ELR (cell line): Measurements from ENCODE around the gene METTL2B.

Experiments used
- DNase-seq: peaks from one replicate; pipeline ENCODE4 v3.0.0-alpha.2; 2015; ENCODE audit warnings: low read depth

METTL2B gene, protein sequence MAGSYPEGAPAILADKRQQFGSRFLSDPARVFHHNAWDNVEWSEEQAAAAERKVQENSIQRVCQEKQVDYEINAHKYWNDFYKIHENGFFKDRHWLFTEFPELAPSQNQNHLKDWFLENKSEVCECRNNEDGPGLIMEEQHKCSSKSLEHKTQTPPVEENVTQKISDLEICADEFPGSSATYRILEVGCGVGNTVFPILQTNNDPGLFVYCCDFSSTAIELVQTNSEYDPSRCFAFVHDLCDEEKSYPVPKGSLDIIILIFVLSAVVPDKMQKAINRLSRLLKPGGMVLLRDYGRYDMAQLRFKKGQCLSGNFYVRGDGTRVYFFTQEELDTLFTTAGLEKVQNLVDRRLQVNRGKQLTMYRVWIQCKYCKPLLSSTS

DNA sequence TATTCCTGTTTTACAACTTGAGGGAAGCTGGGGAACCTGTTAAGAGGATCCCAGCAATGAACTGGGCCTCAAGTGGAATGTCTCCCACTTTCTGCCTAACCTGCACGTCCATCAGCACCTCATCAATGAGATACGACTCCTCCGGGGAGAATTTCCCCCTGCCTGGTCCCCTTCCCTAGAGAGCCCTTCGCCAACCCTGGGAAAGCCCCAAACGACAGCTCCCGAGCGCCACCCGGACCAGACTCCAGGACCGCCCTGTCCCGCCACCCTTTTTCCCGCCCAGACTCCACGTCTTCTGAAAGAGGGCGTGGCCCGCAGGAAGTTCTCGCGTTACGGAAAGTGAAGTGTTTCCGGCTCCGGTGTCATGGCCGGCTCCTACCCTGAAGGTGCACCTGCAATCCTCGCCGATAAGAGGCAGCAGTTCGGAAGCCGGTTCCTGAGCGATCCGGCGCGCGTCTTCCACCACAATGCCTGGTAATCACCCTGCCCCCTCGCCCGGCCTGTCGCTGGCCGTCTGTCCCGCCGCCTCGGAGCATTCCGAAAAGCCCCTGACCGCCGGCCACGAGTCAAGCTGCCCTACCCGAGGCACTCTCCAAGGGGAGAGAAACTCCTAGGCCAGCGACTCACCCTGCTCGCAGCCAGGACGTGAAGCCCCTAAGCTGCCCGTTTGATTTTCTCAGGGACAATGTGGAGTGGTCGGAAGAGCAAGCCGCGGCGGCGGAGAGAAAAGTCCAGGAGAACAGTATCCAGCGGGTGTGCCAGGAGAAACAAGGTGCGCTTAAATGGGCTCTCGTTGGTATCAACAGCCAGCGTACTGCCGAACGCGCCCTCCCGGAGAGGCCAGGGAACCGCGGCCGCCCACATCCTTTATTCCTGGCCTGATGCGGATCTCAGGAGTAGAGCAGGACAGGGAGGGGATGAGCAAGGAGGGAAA is at the start of gene METTL2B:
METTL2B (plus strand) TSS at position 347 of the 934 bp plus-strand sequence; CDS start at position 365, 18 bp downstream.
- DNase-seq = peak; percentile 96

DNA sequence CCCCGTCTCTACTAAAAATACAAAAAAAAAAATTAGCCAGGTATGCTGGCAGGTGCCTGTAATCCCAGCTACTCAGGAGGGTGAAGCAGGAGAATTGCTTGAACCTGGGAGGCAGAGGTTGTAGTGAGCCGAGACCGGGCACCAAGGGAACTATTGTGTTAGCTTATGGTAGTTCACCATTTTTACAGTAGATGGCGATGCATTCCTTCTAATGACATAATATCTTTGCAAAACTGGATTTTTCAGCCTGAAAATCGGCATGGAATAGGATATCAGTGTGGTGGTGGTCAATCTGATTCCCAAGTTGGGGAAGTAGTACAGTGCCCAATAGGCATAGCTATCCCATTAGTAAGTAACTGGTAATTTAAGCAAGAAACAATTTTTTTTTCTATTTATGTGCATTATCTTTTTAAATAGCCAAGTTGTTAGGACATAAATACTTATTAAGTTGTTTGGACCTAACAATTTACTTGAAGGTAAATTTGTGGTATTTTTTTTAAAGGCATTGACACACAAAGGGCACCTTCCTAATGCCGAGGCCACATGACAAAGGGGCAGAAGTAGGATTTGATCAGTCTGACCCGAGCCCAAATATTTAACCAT is 49.2 kb upstream of the METTL2B start:
- DNase-seq = peak; percentile 73

DNA sequence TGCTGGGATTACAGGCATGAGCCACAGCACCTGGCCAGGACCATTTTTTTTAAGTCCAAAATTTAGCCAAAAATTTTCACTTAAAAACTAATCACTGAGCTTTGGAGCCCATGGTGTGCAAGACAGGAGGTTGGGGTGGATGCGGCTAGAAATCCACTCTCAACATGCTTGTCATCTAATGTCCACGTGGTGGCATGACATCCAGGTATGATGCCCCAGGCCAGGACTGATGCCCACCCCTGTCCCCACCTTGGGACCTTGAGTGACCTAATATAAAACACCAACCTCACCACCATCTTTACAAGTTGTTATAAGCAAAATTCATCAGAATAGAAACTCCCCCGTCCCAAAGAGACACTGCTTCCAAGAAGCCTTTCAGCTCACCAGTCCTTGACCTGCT is 46.3 kb upstream of the METTL2B start:
- DNase-seq = no peak

DNA sequence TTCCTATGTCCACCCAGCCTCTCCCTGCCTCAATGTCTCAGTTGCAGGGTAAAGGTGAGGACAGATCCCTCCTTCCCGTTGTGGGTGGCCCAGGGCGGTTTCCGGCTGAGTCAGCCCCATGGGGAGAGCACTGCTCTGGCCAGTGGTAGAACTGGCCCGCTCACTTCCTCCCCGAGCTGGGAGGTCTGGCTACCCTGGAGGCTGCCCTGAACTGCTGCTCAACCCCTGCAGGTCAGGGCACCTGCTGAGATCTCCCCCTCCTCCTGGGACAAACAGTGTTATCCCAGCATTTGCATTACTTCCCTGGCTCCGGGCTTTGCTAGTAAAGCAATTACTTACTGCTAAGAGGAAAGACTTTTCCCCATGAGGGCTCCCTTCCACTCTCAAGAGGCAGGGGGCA is 45.3 kb upstream of the METTL2B start:
- DNase-seq = no peak

DNA sequence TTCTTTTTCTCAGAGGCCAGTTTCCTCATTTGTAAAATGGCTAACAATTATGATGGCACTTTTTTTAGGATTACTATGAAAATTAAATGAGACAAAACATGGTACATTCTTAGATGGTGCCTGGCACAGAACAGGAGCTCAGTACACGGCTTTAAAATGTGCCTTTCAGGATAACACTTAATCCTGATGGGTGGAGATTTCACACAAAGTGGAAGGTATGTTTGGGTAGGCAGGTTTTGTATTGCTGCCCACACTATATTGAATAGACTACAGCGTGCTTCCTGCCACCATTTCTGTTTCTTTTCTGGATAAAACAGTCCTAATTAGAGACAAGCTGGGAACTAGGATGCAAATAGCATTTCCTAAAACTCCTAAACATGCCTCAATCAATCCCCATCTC is 44.8 kb upstream of the METTL2B start:
- no peak for DNase-seq

DNA sequence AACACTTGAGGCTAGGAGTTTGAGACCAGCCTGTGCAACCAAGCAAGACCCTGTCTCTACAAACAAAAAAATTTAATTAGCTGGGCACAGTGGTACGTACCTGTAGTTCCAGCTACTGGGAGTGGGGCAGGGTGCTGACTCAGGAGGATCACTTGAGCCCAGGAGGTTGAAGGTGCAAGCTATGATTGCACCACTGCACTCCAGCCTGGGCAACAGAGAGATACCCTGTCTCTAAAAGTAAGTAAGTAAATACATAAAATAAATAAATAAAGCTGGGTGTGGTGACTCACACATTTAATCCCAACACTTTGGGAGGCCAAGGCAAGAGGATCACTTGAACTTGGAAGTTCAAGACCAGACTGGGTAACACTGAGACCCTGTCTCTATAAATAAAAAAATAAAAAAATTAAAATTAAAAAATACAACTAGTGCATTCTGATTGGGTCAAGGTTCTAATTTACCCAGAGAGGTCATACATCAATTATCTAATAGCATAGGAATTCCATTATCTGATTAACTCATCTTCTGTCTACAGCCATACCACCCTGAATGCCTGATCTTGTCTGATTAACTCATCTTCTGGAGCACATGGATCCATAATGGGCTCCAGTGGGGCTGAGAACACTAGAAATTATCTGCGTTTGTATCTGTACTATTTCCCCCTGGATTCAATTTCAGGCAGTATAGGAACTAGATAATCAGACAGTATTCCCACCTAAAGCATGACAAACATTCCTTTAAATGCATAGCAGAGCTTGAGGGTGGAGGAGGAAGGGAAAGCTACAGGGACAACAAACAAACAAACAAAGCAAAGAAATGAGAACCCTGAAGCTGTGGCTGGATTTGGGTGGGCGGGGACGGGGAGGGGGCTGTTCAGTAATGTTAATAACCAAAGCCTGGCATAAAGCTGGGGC is 41.9 kb upstream of the METTL2B start:
- DNase-seq = no peak

DNA sequence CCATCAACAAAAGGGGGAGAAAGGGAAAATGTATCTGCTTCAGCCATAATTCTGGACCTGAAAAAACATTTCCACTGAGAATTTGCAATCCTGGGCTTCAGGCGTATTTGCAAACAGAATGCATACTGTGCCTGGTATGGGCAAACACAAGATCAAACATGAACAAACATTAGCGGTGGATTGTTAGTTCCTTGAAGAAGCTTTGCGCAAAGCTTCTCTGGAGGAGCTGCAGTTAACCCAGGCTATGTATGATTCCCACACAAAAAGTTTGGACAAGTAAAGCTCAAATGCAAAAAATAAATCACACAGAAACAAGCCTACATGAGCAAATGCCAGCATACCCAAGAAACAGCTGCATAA is 41.2 kb upstream of the METTL2B start:
- DNase-seq = no peak

DNA sequence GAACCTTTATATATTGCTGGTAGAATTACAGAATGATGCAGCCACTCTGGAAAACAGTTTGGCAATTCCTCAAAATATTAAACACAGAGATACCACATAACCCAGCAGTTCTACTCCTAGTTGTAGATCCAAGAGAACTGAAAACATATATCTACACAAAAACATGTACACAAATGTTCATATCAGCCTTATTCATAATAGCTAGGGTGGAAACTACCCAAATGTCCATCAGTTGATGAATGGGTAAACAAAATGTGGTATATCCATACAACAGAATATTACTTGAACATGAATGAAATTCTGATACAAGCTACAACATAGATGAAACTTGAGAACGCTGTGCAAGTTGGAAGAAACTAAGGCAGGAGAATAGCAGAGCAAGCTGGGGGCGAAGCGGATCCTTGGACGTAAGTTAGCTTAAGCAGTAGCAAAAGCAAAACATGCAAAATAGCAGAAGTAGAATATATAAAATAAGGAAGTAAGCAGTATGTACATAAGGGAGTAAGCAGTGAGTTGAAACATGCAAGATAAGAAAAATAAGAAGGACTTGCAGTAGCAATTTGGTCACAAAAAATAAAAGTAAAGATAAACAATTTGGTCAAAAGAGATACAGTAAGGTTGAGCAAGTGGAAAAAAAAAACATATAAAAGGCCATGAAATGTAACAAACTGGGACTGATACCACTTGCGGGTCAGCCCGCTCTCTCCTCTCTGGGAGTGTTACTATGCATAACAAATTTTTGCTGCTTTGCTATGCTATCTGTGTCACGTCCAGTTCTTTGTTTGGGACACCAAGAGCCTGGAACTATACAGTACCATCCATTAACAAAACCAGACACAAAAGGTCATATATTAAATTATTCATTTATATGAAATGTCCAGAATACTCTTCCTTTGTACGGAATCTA is 38.9 kb upstream of the METTL2B start:
- no peak for DNase-seq

DNA sequence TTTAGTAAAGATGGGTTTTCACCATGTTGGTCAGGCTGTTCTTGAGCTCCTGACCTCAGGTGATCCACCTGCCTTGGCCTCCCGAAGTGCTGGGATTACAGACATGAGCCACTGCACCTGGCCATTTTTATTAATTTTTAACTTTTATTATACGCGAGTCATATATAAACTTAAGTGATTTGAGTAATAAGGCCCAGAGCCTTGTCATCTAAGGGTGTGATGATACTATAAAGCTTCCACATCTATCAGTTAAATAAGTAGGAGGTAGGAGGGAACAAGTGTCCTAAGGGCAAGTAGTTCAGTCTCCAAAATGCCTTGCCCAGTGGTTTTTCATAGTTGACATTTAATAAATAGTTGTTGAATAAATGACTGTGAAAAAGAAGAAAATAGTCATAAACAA is 34.2 kb upstream of the METTL2B start:
- no peak for DNase-seq

DNA sequence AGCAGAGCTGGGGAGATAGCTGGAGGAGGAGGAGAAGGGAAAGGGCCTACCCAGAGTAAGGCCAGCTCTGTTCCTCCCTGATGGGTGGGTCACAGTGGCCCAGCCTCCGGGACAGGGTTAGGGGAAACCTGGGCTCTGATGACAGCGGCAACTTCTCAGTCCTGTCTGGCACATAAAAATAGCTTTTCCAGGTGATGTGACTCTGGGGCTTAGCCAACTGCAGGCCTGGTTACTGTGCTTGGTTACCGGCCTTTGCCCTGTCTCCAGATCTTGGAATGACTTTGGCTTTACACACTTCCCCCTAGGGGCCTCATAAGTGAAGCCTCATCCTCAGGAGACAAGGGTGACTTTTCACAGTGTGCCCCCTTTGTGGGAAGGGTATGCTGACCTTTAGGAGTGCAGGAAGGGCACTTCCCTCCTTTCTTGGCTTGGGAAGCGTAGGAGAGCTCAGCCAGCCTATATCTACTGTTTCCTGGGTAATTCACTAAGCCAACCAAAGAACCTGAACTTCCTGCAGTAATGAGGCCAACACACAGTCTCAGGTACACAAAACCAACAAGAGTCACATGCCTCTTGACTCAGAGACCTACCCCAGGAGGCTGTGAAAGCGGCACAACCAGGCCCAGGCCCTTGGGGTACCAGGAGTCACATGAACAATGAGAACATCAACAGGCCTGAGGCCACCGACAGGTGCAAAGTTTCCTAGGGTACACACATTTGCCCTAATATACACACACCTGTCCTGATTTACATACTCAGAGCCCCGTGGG is 32.5 kb upstream of the METTL2B start:
- DNase-seq = no peak

DNA sequence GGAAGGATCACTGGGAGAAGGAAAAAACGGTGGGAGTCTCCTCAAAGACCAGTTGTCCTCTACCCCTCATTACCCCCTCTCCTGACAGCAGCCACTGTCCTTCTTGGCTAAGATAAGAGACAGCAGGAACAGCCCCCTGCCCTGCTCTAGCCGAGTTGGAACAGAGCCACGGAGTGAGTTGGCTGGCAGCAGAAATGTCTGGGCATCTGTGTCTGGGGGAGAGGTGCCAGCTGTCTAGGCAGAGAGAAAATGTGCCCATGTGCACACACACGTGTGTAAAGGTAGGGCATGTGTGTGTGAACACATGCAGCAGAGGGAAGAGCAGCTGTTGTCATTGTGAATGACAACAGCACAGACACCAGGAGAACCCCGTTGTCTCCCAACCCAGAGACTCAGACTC is 30.2 kb upstream of the METTL2B start:
- no peak for DNase-seq

DNA sequence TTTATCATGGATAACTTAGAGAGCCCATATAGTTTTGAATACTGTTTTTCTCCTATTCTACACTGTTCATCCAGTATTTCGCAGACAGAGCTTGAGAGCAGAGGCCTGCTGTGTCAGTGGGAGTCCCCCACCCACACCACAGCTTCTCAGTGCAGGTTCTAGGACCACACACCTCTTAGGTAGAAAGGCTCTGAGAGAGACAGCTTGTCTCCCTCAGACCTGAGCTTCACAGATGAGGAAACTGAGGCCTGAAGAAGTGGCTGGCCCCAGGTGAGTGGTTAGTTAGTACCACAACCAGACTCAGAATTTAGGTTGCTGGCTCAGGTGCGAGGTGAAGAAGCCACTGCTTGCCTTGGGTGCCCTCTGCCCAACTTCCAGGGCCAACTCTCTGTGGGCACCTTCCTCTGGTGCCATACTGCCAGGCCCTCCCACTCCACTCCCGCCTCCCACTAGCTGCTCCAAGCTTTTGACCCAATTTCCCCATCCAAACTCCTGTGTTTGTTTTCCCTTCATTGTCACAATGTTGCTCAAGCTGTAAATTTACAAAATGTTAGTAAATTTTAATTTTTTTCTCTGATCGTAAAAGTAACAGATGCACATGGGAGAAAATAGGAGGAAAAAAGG is 28.5 kb upstream of the METTL2B start:
- DNase-seq = no peak

DNA sequence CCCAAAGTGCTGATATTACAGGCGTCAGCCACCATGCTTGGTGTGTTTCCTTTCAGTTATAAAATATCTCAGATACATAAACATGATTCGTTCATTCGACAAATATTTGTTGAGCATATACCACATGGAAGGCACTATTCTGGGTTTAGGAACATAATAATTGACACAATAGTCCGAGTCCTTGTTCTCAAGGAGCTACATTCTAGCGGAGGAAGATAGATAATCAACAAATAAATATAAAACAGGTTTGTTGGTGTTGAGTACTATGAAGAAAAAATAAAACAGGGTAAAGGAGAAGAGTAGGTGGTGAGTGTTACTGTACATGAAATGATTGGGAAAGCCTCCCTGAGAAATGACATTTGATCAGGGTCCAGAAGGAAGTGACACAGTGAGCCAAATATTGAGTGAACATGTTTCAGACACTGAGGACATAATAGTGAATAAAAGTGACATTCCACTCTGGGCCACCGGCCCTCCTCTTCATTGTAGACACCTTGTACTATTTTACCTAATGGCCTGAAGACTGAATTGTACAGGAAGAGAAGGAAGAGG is 27.7 kb upstream of the METTL2B start:
- no peak for DNase-seq

DNA sequence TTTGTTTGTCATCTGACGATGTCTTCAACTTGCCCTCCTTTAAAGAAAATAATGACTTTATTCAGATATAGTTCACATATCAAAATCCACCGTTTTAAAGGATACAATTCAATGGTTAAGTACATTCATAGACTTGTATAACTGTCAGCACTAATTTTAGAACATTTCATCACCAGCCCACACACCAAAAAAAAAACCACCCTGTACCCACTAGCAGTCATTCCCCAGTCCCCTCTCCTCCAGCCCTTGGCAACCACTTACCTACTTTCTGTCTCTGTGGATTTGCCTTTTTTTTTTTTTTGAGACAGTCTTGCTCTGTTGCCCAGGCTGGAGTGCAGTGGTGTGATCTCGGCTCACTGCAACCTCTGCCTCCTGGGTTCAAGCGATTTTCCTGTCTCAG is 26.1 kb upstream of the METTL2B start:
- DNase-seq = no peak

DNA sequence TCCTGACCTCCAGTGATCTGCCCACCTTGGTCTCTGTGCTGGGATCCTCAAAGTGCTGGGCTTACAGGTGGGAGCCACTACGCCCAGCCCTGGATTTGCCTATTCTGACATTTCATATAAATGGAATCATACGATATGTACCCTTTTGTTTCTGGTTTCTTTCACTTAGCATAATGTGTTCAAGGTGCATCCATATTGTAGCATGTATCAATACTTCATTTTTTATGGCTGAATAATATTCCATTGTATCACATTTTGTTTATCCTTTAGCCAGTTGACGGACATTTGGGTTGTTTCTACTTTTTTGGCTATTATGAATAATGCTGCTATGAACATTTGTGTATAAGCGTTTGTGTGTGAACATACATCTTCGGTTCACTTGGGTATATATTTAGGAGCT is 25.6 kb upstream of the METTL2B start:
- no peak for DNase-seq

DNA sequence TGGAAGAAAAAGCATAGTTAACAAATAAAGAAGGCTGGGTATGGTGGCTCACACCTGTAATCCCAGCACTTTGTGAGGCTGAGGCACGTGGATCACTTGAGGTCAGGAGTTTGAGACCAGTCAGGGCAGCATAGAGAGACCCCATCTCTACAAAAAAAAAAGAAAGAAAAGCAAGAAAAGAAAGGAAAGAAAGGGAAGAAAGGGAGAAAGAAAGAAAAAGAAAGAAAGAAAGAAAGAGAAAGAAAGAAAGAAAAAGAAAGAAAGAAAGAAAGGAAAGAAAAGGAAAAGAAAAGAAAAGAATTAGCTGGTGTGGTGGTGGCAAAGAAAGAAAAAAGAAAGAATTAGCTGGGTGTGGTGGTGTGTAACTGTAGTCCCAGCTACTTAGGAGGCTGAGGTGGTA is 24.0 kb upstream of the METTL2B start:
- DNase-seq = no peak

DNA sequence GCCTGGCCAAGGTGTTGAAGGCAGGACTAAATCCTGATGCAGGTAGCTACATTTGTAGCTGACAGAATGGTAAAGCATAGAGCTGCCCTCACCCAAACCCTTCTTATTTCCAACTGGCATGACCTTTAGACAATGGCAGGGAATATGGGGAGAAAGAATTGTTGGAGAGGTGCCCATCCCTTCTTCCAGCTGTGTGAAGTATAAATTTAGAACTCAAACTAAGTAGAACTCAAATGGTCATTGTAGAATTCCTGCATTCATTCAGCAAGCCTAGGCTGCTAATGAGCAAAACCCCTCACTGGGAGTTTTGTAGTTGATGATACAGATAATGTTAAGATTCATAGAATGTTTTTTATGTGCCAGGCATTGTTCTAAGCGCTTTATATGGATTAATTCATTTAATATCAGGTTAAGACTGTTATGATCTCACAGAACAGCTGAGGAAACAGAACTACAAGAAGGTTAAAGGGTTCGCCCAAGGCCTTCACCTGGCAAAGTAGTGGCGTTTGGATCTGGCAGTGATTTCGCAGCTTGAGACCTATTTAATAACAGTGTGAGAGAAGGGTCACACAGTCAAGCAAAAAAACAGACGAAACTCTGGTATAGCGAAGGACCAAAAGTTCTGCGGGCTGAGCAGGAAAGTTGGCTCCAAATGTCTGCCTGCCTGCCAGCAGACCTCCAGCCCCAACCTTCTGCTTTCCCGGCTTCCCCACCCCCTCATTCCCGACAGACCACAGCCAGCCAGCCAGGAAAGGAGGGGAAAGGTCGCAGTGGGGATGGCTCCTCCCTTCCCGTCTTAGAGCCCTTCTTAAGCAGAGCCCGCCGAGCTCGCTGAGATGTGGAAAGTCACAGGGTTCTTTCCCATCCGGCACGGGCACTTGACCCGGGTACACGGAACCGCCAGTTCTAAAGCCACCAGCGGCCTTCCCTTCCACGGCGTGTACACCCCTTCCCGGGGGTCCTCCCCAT is 22.4 kb upstream of the METTL2B start:
- no peak for DNase-seq
